DND-41 (cell line): ENCODE results near the gene SMPD3.

ENCODE experiments used
- ATAC-seq: fragments of 200-7000 bp; cut with Tn5 transposase; 3 replicates; pipeline ENCODE4 v1.9.1; 2021; ENCODE audit warnings: low read depth; ENCODE audit not compliant: insufficient read depth
- DNase-seq: peaks from one replicate; pipeline ENCODE4 v3.0.0-alpha.2; 2020
- H2AFZ ChIP-seq: 2 replicates; pipeline ENCODE4 v1.6.0; 2012; ENCODE audit warnings: low read depth, low read length
- H3K27ac ChIP-seq: 2 replicates; pipeline ENCODE4 v1.5.1; 2012; ENCODE audit warnings: low read length, inconsistent platforms
- H3K27me3 ChIP-seq: fragments of 200-600 bp; sonication (generic); 2 replicates; pipeline ENCODE4 v1.6.0; 2012; ENCODE audit warnings: low read length, mild to moderate bottlenecking, inconsistent platforms; ENCODE audit not compliant: insufficient read depth, poor library complexity
- H3K36me3 ChIP-seq: 2 replicates; pipeline ENCODE4 v1.5.1; 2012; ENCODE audit warnings: low read length, inconsistent platforms; ENCODE audit not compliant: insufficient read depth
- H3K4me1 ChIP-seq: 2 replicates; pipeline ENCODE4 v1.5.1; 2012; ENCODE audit warnings: mild to moderate bottlenecking, low read length; ENCODE audit not compliant: insufficient read depth
- H3K4me2 ChIP-seq: 2 replicates; pipeline ENCODE4 v1.6.0; 2012; ENCODE audit warnings: mild to moderate bottlenecking, moderate library complexity, low read length, inconsistent platforms; ENCODE audit not compliant: insufficient read depth
- H3K4me3 ChIP-seq, 2 experiments: fragments of 200-600 bp in 1 of 2; shearing (Covaris generic) in 1 of 2; 2 replicates each; pipeline ENCODE4 v1.5.1; 2012 to 2016; ENCODE audit warnings: inconsistent platforms in 2 of 2, low read length in 2 of 2, mild to moderate bottlenecking in 2 of 2, low read depth in 1 of 2, moderate library complexity in 1 of 2
- H3K79me2 ChIP-seq: 2 replicates; pipeline ENCODE4 v1.6.0; 2012; ENCODE audit warnings: low read length, inconsistent platforms; ENCODE audit not compliant: insufficient read depth
- H3K9ac ChIP-seq: 2 replicates; pipeline ENCODE4 v1.6.0; 2012; ENCODE audit warnings: low read depth, mild to moderate bottlenecking, inconsistent platforms, low read length, moderate library complexity
- H3K9me3 ChIP-seq: 2 replicates; pipeline ENCODE4 v1.5.1; 2012; ENCODE audit warnings: low read length, moderate library complexity, mild to moderate bottlenecking, inconsistent platforms; ENCODE audit not compliant: insufficient read depth, severe bottlenecking
- H4K20me1 ChIP-seq: 2 replicates; pipeline ENCODE4 v1.6.0; 2012; ENCODE audit warnings: low read length; ENCODE audit not compliant: insufficient read depth
- CTCF ChIP-seq: IDR thresholded peaks from 2 replicates; pipeline ENCODE4 v1.5.1; 2012; ENCODE audit warnings: borderline replicate concordance, low read length, moderate library complexity, mild to moderate bottlenecking; ENCODE audit not compliant: poor library complexity, severe bottlenecking; ENCODE audit errors: extremely low read depth
- EZH2 ChIP-seq: IDR thresholded peaks from 3 replicates; pipeline ENCODE4 v1.6.1; 2012; ENCODE audit warnings: borderline replicate concordance, low read depth, mild to moderate bottlenecking, moderate library complexity, low read length, inconsistent platforms; ENCODE audit not compliant: severe bottlenecking

The SMPD3 gene

GRCh38 chr16:68487669-68488068 lies 39.4 kb upstream of the SMPD3 start:
- DNase-seq (no peak), ATAC-seq (no peak)
- H2AFZ ChIP-seq, result no peak overlapping the region
- no peak overlapping the region for H3K4me2 ChIP-seq
- no peak overlapping the region for H3K9ac ChIP-seq
- H3K79me2 ChIP-seq, result no peaks in the 10 kb centered on the region
- H3K9me3 ChIP-seq, result no peaks in the 10 kb centered on the region
- H3K4me3 ChIP-seq, result no peak overlapping the region
- H3K36me3 ChIP-seq, result no peaks in the 10 kb centered on the region
- no peaks in the 10 kb centered on the region for H4K20me1 ChIP-seq
- TF ChIP-seq EZH2, result no peak
- no peak for TF ChIP-seq CTCF
- no peak overlapping the region for H3K27ac ChIP-seq
- H3K4me1 ChIP-seq, result peaks cover 8% of the 10 kb centered on the region
- no peaks in the 10 kb centered on the region for H3K27me3 ChIP-seq

GRCh38 chr16:68487203-68487514 lies 38.9 kb upstream of the SMPD3 start:
- Histone ChIP-seq H4K20me1 (no peaks in the 10 kb centered on the region), H3K4me2 (no peak overlapping the region), H2AFZ (no peak overlapping the region), H3K4me3 (no peak overlapping the region), H3K27me3 (no peaks in the 10 kb centered on the region), H3K27ac (no peak overlapping the region), H3K36me3 (no peaks in the 10 kb centered on the region), H3K4me1 (0 out of 2 replicates have a peak, but pooled peaks cover 4% of the 10 kb centered on the region), H3K9ac (no peak overlapping the region), H3K79me2 (no peaks in the 10 kb centered on the region), H3K9me3 (no peaks in the 10 kb centered on the region)
- ATAC-seq (no peak; the same call in 2 of the 3 replicates), DNase-seq (no peak)
- no peak for TF ChIP-seq EZH2
- TF ChIP-seq CTCF, result no peak

- TF ChIP-seq CTCF (no peak), EZH2 (no peak)
- Histone ChIP-seq H2AFZ (no peak overlapping the region), H3K79me2 (no peaks in the 10 kb centered on the region), H4K20me1 (no peaks in the 10 kb centered on the region), H3K36me3 (no peaks in the 10 kb centered on the region), H3K4me1 (0 out of 2 replicates have a peak, but pooled peaks cover 4% of the 10 kb centered on the region), H3K9me3 (no peaks in the 10 kb centered on the region), H3K9ac (no peak overlapping the region), H3K4me3 (no peak overlapping the region), H3K4me2 (no peak overlapping the region), H3K27me3 (no peaks in the 10 kb centered on the region), H3K27ac (no peak overlapping the region)
- no peak for DNase-seq
- no peak for ATAC-seq
Measured at GRCh38 chr16:68486502-68487202, 38.3 kb upstream of the SMPD3 start.

- Histone ChIP-seq H3K9ac (no peak overlapping the region), H3K27me3 (no peaks in the 10 kb centered on the region), H3K4me1 (no peaks in the 10 kb centered on the region), H4K20me1 (no peaks in the 10 kb centered on the region), H3K4me2 (no peak overlapping the region), H2AFZ (no peak overlapping the region), H3K9me3 (no peaks in the 10 kb centered on the region), H3K27ac (no peak overlapping the region), H3K36me3 (no peaks in the 10 kb centered on the region), H3K4me3 (no peak overlapping the region), H3K79me2 (no peaks in the 10 kb centered on the region)
- no peak for DNase-seq
- no peak for ATAC-seq
- TF ChIP-seq CTCF (no peak), EZH2 (no peak)
Measured at GRCh38 chr16:68481636-68482035, 33.3 kb upstream of the SMPD3 start.
